Transverse colon (tissue), 4 donors: ENCODE measurements around the gene GNPAT. TPM values are rescaled to one million over a fixed set of nuclear protein-coding genes. Genes with fewer than 3 reads are reported as not detected.

Experiments
- DNase-seq: peaks from one replicate; pipeline ENCODE4 v3.0.0-alpha.2; 2019
- H3K27ac ChIP-seq, 4 donors: fragments of 200-600 bp; sonication (generic); 2 replicates each; pipeline ENCODE4 v1.5.1; 2016 to 2018; ENCODE audit warnings: inconsistent platforms in 4 of 4
- H3K27me3 ChIP-seq: fragments of 200-600 bp; sonication (generic); 2 replicates; pipeline ENCODE4 v1.5.1; 2017; ENCODE audit warnings: inconsistent platforms
- H3K36me3 ChIP-seq, 4 donors: fragments of 200-600 bp; sonication (generic); 2 replicates each; pipeline ENCODE4 v1.5.1; 2017 to 2019; ENCODE audit warnings: inconsistent platforms in 4 of 4
- H3K4me1 ChIP-seq, 4 donors: fragments of 200-600 bp; sonication (generic); 2 replicates each; pipeline ENCODE4 v1.5.1; 2017 to 2020; ENCODE audit warnings: inconsistent platforms in 4 of 4
- H3K4me3 ChIP-seq, 4 donors: fragments of 200-600 bp; sonication (generic); 1 replicate in 1 of 4; 2 replicates in 3 of 4; pipeline versions ENCODE4 v1.5.1 to v1.6.1; 2017 to 2019; ENCODE audit warnings: inconsistent platforms in 4 of 4
- H3K9me3 ChIP-seq, 2 donors: fragments of 200-600 bp; sonication (generic); 2 replicates each; pipeline ENCODE4 v1.5.1; 2017 to 2019; ENCODE audit warnings: inconsistent platforms in 2 of 2
- EP300 ChIP-seq: sonication (generic); formaldehyde crosslinking; IDR thresholded peaks from one replicate; pipeline ENCODE4 v1.6.1; 2017; ENCODE audit warnings: antibody characterized with exemption, low read depth
- POLR2A ChIP-seq: fragments of 450-650 bp; IDR thresholded peaks from one replicate; pipeline ENCODE4 v1.6.1; 2016; ENCODE audit warnings: antibody characterized with exemption, mild to moderate bottlenecking, moderate library complexity
- POLR2AphosphoS5 ChIP-seq, 3 donors: sonication (generic); formaldehyde crosslinking; IDR thresholded peaks; one replicate each; pipeline ENCODE4 v1.6.1; 2016; ENCODE audit warnings: antibody characterized with exemption in 3 of 3
- WGBS, 2 donors: methylation state at CpG; one replicate each; pipeline ENCODE4 v1.1.5; 2018; ENCODE audit warnings: low coverage in 1 of 2; 5-methylcytosine and 5-hydroxymethylcytosine counted together
- in situ Hi-C, 4 donors: fragments of 200-750 bp; cut with MboI; loops; one replicate each; pipeline versions ENCODE4 v1.15.0 to v1.15.1; 2017; ENCODE audit warnings: low sequenced_read_pairs in 3 of 4, low pct_ligation_motif_present in 1 of 4, low pct_unique_long_range_greater_than_20kb in 1 of 4
- intact Hi-C: fragments of 100-400 bp; cut with DNase I; formaldehyde crosslinking; loops from one replicate; pipeline ENCODE4 v1.15.1; 2023; ENCODE audit warnings: low total_unique reads
- total RNA-seq, 4 donors: library from RNA; depleted of rRNA; stranded (reverse); fragments of >200 nt; gene quantifications; one replicate each; pipeline ENCODE4 v1.1.0, GENCODE V29; 2016
- TF ChIP-seq, protein P1 (sequence below), 5 experiments: fragments of 200-600 bp in 3 of 5; fragments of 450-650 bp in 2 of 5; sonication (generic) in 3 of 5; IDR thresholded peaks; 1 replicate in 2 of 5; 2 replicates in 3 of 5; pipeline ENCODE4 v1.5.1; 2016 to 2017; ENCODE audit warnings: antibody characterized with exemption in 5 of 5, inconsistent platforms in 3 of 5, mild to moderate bottlenecking in 2 of 5, moderate library complexity in 1 of 5

GNPAT gene
- total RNA-seq, 4 donors from 2014 or later, result 19.5 to 123 (median 36.8) TPM

DNA sequence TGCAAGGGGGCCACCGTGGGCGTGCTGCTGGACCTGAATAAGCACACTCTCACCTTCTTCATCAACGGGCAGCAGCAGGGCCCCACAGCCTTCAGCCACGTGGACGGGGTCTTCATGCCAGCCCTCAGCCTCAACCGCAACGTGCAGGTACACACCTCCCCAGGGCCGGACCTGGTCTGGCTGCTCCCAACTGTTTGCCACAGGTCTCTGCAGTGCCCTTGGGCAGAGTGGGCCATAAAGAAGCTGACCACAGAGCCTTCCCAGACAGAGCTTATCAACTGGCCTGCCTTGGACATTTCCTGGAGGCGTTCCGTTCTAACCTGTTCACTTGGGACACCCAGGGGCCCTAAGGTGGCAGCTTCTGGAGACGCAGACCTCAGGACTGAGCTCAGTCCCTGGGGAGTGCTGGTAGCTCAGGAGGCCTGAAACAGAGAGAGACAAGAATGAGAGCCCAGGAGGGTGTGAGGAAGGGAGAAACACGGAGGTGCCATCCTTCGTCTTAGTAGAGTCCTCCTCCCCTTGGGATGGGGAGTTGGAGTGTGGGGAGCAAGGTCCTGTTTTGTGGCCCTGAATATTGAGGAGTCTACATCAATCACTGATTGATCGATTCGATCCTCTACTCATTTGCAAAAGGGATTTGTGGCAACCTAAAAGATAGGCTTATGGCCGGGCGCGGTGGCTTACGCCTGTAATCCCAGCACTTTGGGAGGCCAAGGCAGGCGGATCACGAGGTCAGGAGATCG, 27.0 kb upstream of the GNPAT start:
- Histone ChIP-seq H3K9me3 (no peaks in the 10 kb centered on the region), H3K27ac (no peak overlapping the region), H3K27me3 (no peaks in the 10 kb centered on the region), H3K4me1 (peaks cover 0 to 12% (median 6%) of the 10 kb centered on the region in 4 donors), H3K4me3 (no peak overlapping the region), H3K36me3 (no peaks in the 10 kb centered on the region)
- WGBS, 2 donors, result 94 to 100% methylated on average over 2 to 22 of the region's 22 CpGs
- in situ Hi-C loops (loop anchor here (10.0 to 25.0 kb wide), 3 partner anchors 289 to 427 kb away; no protein-coding TSS in a partner anchor), intact Hi-C loops (no loop called here)
- no peak for TF ChIP-seq POLR2A
- no peak for TF ChIP-seq POLR2AphosphoS5 (IDR thresholded peaks at IDR 0.05)
- no peak for TF ChIP-seq EP300
- TF ChIP-seq, protein P1, sequence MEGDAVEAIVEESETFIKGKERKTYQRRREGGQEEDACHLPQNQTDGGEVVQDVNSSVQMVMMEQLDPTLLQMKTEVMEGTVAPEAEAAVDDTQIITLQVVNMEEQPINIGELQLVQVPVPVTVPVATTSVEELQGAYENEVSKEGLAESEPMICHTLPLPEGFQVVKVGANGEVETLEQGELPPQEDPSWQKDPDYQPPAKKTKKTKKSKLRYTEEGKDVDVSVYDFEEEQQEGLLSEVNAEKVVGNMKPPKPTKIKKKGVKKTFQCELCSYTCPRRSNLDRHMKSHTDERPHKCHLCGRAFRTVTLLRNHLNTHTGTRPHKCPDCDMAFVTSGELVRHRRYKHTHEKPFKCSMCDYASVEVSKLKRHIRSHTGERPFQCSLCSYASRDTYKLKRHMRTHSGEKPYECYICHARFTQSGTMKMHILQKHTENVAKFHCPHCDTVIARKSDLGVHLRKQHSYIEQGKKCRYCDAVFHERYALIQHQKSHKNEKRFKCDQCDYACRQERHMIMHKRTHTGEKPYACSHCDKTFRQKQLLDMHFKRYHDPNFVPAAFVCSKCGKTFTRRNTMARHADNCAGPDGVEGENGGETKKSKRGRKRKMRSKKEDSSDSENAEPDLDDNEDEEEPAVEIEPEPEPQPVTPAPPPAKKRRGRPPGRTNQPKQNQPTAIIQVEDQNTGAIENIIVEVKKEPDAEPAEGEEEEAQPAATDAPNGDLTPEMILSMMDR (IDR thresholded peaks at IDR 0.05), result no peak
- DNase-seq, result no peak

DNA sequence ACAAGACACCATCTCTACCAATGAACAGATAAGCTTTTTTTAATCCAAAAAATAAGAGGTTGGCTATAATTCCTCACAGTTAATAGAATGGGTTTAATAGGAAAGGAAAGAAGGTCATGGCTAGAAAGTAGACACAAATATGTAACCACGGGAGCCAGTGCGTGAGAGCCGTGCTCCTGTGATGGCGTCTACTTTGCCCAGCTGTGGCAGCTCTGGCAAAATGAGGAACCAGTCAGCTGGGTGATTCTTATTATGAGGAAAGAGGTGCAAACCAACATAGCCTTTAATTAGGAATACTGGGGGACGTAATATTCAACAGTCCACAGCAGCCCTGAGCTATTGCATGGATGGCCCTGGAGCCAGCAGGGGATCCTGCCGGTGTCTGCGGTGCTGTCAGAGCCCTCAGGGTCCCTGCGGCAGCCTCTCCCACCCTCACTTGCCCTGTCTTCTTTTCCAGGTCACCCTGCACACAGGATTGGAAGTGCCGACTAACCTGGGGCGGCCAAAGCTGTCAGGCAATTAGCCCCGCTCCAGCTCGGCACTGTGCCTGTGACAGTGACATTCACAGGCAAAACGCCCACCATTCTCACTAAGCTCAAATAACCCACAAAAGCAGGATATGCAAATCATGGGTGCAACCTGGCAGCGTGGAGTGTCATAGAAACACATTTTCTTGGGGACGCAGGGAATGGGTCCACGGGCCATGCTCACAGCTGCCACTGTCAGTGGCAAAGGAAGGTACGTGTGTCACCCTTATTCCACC, 25.9 kb upstream of the GNPAT start:
- Histone ChIP-seq H3K4me1 (peaks cover 0 to 12% (median 6%) of the 10 kb centered on the region in 4 donors), H3K27me3 (no peaks in the 10 kb centered on the region), H3K27ac (no peak overlapping the region), H3K9me3 (no peaks in the 10 kb centered on the region), H3K4me3 (no peak overlapping the region), H3K36me3 (no peaks in the 10 kb centered on the region)
- intact Hi-C loops (no loop called here), in situ Hi-C loops (loop anchor here (10.0 to 25.0 kb wide), 3 partner anchors 290 to 428 kb away; no protein-coding TSS in a partner anchor)
- 74% methylated on average over 17 of the region's 17 CpGs; no CpG with 5 or more reads in 1 of the 2 donors for WGBS, 2 donors
- no peak for DNase-seq
- no peak for TF ChIP-seq POLR2AphosphoS5 (IDR thresholded peaks at IDR 0.05)
- no peak for TF ChIP-seq EP300
- no peak for TF ChIP-seq POLR2A
- TF ChIP-seq, protein P1 (IDR thresholded peaks at IDR 0.05), result no peak

DNA sequence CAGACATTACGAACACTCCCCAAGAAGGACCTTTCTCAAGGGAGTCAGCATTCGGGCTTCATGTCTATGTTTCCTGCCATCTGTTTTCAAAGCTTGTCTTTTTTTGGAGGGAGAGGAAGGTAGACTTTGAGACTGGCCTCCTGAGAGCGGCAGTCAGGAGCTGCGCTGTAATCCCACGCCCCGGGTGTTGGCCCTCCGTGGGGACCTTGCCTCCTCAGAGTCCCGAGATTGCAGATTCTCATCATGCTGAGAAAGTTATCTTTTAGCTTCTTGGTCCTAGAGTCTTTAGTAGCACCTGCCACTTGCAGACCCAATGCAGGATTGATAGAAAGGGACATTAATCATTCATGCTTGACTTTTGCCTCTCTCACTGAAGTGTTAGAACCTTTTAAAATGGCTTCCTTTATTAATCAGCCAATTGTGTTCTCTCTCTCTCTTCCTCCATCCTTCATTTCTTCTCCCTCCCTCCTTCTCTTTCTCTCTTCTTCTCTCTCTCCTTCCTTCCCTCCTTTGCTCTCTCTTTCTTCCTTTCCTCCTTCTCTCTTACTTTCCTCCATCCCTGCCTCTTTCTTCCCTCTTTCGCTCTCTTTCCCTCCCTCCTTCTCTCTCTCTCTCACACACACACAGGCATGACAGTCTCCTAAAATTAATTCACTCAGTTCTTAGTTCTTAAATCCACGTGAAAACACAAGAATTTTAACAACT, 25.2 kb upstream of the GNPAT start:
- Histone ChIP-seq H3K4me3 (no peak overlapping the region), H3K4me1 (peaks cover 0 to 12% (median 6%) of the 10 kb centered on the region in 4 donors), H3K9me3 (no peaks in the 10 kb centered on the region), H3K36me3 (no peaks in the 10 kb centered on the region), H3K27me3 (no peaks in the 10 kb centered on the region), H3K27ac (no peak overlapping the region)
- intact Hi-C loops (no loop called here), in situ Hi-C loops (loop anchor here (10.0 to 25.0 kb wide), 3 partner anchors 291 to 429 kb away; no protein-coding TSS in a partner anchor)
- TF ChIP-seq POLR2A (no peak), EP300 (no peak), POLR2AphosphoS5 (IDR thresholded peaks at IDR 0.05) (no peak)
- TF ChIP-seq, protein P1 (IDR thresholded peaks at IDR 0.05), result no peak
- DNase-seq, result no peak
- WGBS, 2 donors, result 50 to 73% methylated on average over 2 to 10 of the region's 10 CpGs
